ENCODE data around the gene AQP10.
"Not testable (repeated sequence)": the region's sequence is repeated elsewhere in the genome, so short reads cannot be mapped to it uniquely, and the experiment has no call there.

The AQP10 gene, protein sequence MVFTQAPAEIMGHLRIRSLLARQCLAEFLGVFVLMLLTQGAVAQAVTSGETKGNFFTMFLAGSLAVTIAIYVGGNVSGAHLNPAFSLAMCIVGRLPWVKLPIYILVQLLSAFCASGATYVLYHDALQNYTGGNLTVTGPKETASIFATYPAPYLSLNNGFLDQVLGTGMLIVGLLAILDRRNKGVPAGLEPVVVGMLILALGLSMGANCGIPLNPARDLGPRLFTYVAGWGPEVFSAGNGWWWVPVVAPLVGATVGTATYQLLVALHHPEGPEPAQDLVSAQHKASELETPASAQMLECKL

DNA sequence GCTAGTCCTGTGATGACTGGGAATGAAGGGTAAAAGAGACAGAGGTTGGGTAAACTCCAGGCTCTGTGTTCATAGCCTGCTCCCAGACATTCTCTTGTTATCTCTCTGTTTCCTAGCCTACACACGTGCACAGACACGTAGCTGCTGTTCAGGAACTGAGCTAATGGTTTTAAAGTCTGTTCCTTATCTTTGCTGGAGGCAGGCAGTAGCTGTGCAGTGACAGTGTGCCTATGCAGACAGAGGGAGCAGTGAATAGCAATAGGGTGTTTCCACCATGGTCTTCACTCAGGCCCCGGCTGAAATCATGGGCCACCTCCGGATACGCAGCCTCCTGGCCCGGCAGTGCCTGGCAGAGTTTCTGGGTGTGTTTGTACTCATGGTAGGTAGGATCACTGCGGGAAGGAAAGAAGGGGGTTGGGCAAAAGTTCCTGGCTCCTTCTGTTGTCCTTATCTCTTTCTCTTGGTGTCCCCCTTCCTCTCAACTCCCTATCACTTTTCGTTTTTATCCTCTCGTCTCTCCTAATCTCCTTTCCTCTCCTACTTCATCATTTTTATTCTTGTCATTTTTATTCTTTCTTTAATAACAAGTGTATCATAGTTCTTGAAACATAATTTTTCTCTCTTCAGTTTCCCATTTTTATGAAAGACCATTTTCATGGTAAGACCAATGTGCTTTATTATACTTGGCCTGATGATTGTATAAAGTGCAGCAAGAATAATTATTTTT, at the start of gene AQP10:
Gene AQP10, plus strand, starts transcription at position 212 of the 727 bp plus-strand sequence. Its CDS starts 63 bp downstream, at position 275.
- FAIRE-seq = peak; percentile 34

DNA sequence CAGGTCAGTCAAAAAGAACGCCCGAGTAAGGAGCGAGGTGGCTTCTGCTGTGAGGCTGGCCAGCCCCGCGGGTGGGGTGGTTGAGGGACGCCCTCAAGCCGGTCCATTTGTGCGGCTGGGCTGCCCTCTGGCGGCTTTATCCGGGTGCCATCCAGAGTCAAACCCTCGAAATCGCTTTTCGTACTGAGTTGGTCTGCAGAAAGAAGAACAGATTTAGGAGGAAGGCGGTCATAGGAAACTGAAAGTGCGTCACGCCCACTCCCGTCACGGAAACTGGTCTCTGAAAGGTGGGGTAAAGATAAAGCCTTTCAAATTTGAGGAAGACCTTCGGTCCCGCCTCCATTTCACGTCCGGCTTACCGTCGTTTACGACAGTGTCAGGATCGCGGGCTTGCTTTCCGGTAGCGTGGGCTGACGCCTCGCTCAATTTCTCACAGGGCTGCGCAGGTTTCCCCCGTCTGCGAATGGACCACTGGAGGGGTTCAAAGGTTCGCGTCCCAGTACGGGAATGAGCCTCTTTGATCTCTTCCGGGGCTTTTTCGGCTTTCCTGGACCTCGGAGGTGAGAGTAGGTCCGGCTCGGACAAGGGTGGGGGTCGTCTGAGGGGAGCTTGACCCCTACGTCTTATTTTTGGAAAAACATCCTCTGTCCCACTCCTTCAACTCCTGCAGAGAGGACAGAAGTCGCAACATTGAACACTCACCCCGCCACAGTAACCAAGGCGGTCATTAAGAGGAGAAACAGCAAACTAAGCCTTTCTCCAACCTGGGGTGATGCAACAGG, 48.5 kb upstream of the AQP10 start, which contains the start of gene HAX1:
Gene HAX1, plus strand, starts transcription at position 413 of the 782 bp plus-strand sequence. Its CDS starts 95 bp downstream, at position 508.
- peak; percentile 99 for FAIRE-seq

DNA sequence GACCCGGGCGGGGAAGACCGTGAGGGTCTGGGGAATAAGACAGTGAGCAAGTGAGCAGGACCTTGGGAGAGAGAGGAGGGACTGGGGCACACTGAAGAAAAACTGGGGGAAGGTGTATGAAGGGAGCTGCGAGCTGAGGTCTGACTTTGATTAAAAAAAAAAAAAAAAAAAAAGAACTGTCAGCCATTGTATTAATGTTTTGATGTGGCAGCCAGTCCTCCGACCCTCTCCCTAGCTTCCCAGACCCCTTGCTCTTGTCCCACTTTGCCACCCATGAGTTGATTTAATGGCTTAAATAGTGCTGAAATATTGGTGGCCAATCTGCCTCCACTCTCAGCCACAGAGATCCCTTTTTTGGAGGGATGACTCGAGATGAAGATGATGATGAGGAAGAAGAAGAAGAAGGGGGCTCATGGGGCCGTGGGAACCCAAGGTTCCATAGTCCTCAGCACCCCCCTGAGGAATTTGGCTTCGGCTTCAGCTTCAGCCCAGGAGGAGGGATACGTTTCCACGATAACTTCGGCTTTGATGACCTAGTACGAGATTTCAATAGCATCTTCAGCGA, 47.8 kb upstream of the AQP10 start:
- no peak for FAIRE-seq

DNA sequence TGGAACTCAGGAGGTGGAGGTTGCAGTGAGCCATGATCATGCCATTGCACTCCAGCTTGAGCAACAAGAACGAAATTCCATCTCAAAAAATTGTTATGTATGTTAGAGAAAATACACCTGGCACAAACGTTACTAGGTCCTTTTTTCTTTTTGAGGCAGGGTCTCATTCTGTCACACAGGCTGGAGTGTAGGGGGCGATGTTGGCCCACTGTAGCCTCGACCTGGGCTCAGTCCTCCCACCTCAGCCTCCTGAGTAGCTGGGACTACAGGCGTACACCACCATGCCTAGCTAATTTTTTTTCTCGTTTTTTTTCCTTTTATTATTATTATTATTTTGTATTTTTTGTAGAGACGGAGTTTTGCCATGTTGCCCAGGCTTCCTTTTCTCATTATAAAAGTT, 44.1 kb upstream of the AQP10 start:
- FAIRE-seq = no peak

DNA sequence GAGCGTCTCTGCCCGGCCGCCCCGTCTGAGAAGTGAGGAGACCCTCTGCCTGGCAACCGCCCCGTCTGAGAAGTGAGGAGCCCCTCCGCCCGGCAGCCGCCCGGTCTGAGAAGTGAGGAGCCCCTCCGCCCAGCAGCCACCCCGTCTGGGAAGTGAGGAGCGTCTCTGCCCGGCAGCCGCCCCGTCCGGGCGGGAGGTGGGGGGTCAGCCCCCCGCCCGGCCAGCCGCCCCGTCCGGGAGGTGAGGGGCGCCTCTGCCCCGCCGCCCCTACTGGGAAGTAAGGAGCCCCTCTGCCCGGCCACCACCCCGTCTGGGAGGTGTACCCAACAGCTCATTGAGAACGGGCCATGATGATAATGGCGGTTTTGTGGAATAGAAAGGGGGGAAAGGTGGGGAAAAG, 33.3 kb upstream of the AQP10 start:
- not testable (repeated sequence) for FAIRE-seq

DNA sequence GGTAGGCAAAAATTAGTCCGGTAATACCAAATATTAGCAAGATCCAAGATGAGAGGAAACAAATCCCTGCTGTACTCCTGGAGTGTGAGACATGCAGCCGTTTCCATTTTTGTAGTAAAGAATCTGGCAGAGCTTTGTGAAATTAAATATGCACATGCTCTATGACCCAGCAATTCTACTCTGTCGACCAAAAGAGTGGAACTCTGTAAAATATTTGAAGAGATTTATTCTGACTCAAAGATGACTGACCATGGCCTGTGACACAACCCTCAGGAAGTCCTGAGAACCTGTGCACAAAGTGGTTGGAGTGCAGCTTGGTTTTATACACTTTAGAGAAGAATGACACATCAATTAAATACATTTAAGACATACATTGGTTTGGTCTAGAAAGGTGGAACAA, 32.2 kb upstream of the AQP10 start:
- no peak for FAIRE-seq

DNA sequence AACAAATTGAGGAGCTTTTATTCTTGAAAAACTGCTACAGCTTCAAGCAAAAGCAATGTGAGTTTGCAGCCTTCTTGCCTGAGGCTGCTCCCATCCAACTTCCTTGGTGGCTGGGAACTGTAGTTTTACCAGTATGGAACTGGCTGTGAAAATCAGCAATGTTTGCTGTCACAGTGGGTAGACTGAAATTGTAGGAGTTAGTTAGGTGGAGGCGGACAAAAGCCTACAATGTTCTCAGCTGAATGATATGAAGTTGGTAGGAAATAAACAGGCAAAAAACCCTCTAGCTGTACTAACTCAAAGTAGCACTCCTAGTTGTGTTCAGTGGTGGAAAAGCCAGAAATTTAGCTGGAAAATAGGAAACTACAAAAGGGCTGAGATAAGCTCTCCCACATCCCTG, 30.0 kb upstream of the AQP10 start:
- no peak for FAIRE-seq

DNA sequence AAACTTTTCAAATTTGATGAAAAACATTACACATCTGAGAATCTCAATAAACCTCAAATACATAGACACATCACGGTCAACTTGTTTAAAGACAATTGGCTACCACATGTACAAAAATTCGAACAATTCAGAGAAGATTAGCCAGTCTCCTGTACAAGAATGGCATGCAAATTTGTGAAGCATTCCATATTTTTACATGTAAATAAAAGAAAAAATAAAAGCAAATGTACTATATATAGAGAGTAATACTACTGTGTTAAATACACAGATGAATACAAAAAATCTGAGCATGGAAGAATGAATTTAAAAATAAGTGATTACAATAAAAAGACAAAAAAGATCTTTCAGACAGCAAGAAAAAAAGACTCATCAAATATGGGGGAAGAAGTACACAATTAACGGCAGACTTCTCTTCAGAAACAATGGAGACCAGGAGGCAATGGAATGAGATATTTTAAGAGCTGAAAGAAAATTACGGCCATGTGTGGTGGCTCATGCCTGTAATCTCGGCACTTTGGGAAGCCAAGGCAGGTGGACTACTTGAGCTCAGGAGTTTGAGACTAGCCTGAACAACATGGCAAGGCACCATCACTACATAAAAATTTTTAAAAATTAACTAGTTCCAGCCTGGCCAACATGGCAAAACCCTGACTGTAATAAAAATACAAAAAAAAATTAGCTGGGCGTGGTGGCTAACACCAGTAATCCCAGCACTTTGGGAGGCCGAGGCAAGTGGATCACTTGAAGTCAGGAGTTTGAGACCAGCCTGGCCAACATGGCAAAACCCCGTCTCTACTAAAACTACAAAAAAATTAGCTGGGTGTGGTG, 25.3 kb upstream of the AQP10 start:
- peak; percentile 95 for FAIRE-seq

DNA sequence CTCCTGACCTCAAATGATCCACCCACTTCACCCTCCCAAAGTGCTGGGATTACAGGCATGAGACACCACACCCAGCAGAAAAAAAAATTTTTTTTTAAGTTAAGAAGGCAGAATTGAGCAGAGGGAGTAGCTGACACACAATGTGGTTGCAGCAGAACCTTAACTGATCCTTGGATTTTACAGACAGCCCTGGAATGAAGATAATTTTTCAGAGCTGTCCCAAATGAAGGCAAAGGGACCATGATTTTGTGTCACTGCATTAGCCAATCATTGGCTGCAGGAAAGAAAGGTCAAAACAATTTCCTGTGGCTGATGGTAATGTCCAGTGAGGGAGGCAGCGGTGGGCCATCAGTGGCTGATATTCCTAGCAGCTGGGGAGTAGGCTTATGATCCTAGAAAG, 19.3 kb upstream of the AQP10 start:
- FAIRE-seq = no peak

DNA sequence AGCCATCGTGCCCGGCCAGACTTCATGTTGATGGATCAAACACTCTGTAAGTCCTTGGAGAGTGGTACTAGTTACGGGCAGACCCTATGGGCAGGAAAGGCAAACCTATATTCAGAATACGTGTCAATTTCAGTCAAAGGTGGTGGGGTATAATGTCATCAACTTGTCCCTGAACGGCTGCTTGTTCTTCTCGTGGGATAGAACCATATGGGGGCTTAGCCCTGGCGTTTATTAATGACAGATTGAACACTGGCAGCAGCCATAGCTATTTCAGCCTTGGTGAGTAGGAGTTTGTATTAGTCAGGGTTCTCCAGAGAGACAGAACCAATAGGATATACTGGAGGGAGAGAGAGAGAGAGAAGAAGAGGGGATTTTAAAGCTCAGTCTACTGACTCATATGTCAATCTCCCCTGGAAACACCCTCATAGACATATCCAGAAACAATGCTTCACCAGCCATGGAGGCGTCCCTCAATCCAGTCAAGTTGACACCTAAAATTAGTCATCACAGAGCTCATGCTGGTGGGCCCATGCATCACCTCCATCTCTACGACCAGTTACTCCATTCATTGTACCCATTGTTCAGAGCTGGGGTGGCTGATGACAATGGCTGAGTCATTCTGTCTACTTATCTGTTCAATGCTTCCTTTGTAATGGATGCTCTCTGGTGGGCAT, 16.1 kb upstream of the AQP10 start:
- FAIRE-seq = no peak

DNA sequence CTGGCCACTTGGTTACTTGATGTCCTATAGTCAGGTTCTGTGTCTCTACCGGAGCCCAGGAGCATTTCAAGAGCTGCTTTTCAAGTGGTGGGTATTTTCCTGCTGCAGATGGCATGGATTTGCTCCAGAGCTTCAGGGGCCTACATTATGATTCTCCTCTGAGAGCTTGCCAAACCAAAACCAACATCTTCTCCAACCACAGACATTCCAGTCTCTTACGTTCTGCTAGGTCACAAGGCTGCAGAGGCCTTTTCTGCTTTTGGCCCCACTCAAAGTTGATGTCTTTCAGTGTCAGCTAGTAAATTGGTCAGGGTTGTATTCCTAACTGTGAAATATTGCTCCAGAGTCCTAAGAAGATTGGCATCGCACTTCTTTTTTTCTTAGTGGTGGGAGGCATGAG, 14.7 kb upstream of the AQP10 start:
- no peak for FAIRE-seq

DNA sequence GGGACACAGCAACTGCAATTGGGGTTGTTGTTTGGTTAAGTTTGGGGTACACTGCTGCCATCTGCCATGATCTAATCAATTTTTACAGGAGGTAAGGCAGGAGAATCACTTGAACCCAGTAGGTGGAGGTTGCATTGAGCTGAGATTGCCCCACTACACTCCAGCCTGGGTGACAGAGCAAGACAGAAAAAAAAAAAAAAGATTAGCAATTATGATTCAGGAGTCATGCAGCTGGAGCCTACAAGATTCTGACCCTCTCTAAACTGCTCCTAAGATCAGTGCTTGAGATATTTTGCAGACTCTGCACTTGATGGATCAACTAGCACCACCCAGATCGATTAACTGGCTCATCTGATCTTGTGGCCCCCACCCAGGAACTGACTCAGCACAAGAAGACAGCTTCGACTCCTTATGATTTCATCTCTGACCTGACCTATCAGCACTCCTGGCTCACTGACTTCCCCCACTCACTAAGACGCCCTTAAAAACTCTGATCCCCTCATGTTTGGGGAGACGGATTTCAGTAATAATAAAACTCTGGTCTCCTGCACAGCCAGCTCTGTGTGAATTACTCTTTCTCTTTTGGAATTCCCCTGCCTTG, 13.1 kb upstream of the AQP10 start:
- not testable (repeated sequence) for FAIRE-seq

DNA sequence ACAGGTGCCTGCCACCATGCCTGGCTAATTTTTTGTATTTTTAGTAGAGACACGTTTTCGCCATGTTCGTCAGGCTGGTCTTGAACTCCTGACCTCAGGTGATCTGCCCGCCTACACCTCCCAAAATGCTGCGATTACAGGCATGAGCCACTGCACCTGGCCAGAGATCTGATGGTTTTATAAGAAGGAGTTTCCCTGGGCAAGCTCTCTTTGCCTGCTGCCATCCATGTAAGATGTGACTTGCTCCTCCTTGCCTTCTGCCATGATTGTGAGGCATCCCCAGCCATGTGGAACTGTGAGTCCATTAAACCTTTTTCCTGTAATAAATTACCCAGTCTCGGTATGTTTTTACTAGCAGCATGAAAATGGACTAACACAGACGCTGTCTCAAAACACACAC, 11.8 kb upstream of the AQP10 start:
- not testable (repeated sequence) for FAIRE-seq

DNA sequence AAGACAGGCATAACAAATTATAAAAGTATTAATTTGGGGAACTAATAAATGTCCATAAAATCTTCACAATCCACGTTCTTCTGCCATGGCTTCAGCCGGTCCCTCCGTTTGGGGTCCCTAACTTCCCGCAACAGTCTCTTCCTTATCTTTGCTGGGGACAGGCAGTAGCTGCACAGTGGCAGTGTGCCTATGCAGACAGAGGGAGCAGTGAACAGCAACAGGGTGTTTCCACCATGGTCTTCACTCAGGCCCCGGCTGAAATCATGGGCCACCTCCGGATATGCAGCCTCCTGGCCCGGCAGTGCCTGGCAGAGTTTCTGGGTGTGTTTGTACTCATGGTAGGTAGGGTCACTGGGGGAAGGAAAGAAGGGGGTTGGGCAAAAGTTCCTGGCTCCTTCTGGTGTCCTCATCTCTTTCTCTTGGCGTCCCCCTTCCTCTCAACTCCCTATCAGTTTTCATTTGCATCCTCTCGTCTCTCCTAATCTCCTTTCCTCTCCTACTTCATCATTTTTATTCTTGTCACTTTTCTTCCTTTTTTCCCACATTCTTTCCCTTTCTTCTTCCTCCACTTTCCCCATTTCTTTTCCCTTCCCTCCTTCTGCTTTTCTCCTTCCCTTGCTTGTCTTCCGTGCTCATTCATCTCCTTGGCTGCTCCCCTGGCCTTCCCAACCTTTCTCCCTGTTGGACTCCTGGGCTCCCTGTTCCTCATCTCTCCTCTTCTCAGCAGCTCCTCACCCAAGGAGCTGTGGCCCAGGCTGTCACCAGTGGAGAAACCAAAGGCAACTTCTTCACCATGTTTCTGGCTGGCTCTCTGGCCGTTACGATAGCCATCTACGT, 8.4 kb upstream of the AQP10 start:
- FAIRE-seq = not testable (repeated sequence)

DNA sequence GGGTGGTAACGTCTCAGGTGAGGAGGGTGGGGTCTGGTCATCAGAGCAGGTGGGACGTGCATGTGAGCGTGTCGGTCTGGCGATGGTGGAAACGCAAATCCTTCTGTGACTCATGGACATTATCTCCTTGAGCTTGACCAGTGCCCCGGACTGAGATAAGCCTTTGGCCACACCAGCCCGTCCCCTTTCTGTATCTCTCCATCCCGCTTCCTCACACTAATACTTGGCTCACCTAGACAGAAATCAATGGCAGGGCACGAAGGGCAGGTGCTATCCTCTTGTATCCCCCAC, 7.9 kb upstream of the AQP10 start:
- no peak for FAIRE-seq

DNA sequence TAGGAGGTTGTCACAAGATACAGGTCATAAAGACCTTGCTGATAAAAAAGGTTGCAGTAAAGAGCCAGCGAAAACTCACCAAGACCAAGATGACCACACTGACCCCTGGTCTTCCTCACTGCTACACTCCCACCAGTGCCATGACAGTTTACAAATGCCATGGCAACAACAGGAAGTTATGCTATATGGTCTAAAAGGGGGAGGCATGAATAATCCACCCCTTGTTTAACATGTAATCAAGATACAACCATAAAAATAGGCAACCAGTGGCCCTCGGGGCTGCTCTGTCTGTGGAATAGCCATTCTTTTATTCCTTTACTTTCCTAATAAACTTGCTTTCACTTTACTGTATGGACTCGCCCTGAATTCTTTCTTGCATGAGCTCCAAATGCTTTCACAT, 6.7 kb upstream of the AQP10 start:
- not testable (repeated sequence) for FAIRE-seq

DNA sequence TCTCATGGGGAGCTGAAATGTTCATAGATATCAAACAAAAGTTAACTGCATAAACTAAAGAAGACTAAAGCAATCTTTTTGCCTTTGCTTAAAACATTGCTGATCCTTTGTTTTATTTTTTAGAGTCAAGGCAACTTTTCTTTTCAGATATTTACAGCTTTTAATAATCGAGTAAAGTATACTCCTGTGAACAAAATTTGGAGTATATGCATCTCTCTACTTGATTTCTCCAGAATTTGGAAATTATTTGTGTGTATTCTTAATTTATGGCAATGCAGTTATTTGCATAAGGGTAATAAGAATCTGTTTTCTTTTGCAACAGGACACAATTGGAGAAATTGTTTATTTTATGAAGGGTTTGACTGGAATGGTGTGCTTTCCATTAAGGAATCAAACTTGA, 4.2 kb upstream of the AQP10 start:
- no peak for FAIRE-seq

DNA sequence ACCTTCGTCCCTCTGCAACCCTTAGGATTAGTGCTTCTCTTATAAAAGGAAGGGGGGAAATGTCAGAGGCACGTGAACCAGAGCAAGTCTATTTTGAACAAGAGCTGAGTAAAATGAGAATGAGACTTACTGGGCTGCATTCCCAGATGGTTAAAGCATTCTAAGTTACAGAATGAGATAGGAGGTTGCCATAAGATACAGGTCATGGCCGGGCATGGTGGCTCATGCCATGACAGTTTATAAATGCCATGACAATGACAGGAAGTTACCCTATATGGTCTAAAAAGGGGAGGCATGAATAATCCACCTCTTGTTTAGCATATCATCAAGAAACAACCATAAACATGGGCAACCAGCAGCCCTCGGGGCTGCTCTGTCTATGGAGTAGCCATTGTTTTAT, 2.5 kb upstream of the AQP10 start:
- no peak for FAIRE-seq

DNA sequence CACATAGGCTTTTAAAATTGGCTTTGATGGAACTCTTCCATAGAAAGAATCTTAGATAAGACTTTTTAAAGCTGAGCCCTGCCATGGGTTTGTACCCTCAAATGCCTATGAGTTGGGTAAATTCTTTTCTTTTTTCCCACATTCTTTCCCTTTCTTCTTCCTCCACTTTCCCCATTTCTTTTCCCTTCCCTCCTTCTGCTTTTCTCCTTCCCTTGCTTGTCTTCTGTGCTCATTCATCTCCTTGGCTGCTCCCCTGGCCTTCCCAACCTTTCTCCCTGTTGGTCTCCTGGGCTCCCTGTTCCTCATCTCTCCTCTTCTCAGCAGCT, 679 bp downstream of the AQP10 start:
- not testable (repeated sequence) for FAIRE-seq

DNA sequence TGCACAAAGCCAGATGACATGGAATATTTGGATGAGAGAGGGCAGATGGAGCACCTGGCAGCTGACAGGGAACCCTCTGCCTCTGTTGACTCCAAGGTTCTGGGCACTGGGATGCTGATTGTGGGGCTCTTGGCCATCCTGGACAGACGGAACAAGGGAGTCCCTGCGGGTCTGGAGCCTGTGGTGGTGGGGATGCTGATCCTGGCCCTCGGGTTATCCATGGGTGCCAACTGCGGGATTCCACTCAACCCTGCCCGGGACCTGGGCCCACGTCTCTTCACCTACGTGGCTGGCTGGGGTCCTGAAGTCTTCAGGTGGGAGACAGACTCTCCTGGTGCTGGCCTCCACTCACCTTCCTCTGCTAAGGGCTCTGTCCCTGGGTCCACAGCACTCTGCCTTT, 2.6 kb downstream of the AQP10 start:
- no peak for FAIRE-seq

DNA sequence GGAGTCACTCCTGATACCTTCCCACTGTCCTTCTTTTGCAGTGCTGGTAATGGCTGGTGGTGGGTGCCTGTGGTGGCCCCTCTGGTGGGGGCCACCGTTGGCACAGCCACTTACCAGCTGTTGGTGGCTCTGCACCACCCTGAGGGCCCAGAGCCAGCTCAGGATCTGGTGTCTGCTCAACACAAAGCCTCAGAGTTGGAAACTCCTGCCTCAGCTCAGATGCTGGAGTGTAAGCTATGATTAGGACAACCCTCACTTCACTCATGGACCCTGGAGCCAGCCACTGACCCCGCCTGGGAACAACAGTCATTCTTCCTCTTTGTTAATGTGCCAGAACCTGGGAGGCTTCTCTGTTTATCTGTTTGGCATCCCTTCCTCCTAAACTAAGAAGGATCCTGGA, 3.3 kb downstream of the AQP10 start:
- FAIRE-seq = no peak

Data from TTC549 (cell line).